Bronchial epithelial cell (primary cell): Measurements from ENCODE around the gene DDC. TPM values are rescaled to one million over a fixed set of nuclear protein-coding genes. Genes with fewer than 3 reads are reported as not detected.

Source experiments
- DNase-seq: peaks from one replicate; pipeline ENCODE4 v3.0.0-alpha.2; 2010; ENCODE audit warnings: low read depth
- FAIRE-seq: peaks from 2 replicates; lab custom pipeline; 2011; peaks lifted over from hg19 to GRCh38; lab: Jason Lieb, UNC
- H3K27me3 ChIP-seq: 2 replicates; pipeline ENCODE4 v1.5.1; 2011; ENCODE audit warnings: low read length; ENCODE audit not compliant: control insufficient read depth, insufficient read depth
- H3K36me3 ChIP-seq: 2 replicates; pipeline ENCODE4 v1.5.1; 2011; ENCODE audit warnings: low read length; ENCODE audit not compliant: control insufficient read depth, insufficient read depth
- H3K4me3 ChIP-seq: 2 replicates; pipeline ENCODE4 v1.5.1; 2011; ENCODE audit warnings: mild to moderate bottlenecking, low read depth, low read length, control low read depth
- CTCF ChIP-seq: IDR thresholded peaks from 2 replicates; pipeline ENCODE4 v1.5.1; 2011; ENCODE audit warnings: mild to moderate bottlenecking, moderate library complexity, low read length, control low read depth, inconsistent platforms; ENCODE audit not compliant: insufficient read depth, severe bottlenecking
- total RNA-seq: library from RNA; depleted of rRNA; stranded (reverse); fragments of >200 nt; gene quantifications from 2 replicates; pipeline ENCODE4 v1.2.1, GENCODE V29; 2014

The DDC gene
- total RNA-seq, 1 donor from 2014 or later, result not detected

GRCh38 chr7:50513166-50513871 lies 51.9 kb downstream of the DDC start:
- FAIRE-seq (no peak), DNase-seq (no peak)
- Histone ChIP-seq H3K4me3 (no peak overlapping the region), H3K36me3 (no peaks in the 10 kb centered on the region), H3K27me3 (no peaks in the 10 kb centered on the region)
- TF ChIP-seq CTCF, result no peak

- H3K27me3 ChIP-seq, result no peaks in the 10 kb centered on the region
- FAIRE-seq (no peak), DNase-seq (no peak)
These were observed 52.8 kb downstream of the DDC start for GRCh38 chr7:50512384-50512783.

GRCh38 chr7:50509459-50509858 lies 55.7 kb downstream of the DDC start:
- H3K36me3 ChIP-seq, result no peaks in the 10 kb centered on the region
- no peak for TF ChIP-seq CTCF
- no peak for FAIRE-seq

More at GRCh38 chr7:50512384-50512783, 52.8 kb downstream of the DDC start:
- TF ChIP-seq CTCF, result no peak
- Histone ChIP-seq H3K36me3 (no peaks in the 10 kb centered on the region), H3K4me3 (no peak overlapping the region)

GRCh38 chr7:50508471-50508943 lies 56.7 kb downstream of the DDC start:
- FAIRE-seq, result no peak
- TF ChIP-seq CTCF, result no peak
- Histone ChIP-seq H3K4me3 (no peak overlapping the region), H3K27me3 (no peaks in the 10 kb centered on the region), H3K36me3 (no peaks in the 10 kb centered on the region)
- DNase-seq, result no peak

More at GRCh38 chr7:50509459-50509858, 55.7 kb downstream of the DDC start:
- H3K4me3 ChIP-seq, result no peak overlapping the region
- peak; percentile 15 for DNase-seq
- no peaks in the 10 kb centered on the region for H3K27me3 ChIP-seq

- no peak for TF ChIP-seq CTCF
- FAIRE-seq, result peak; percentile 66
These were observed 57.2 kb downstream of the DDC start for GRCh38 chr7:50507898-50508470.

More at GRCh38 chr7:50507898-50508470, 57.2 kb downstream of the DDC start:
- Histone ChIP-seq H3K27me3 (no peaks in the 10 kb centered on the region), H3K36me3 (no peaks in the 10 kb centered on the region), H3K4me3 (no peak overlapping the region)
- DNase-seq, result no peak
